ENCODE measurements around the gene CELF4.

CELF4 gene

DNA sequence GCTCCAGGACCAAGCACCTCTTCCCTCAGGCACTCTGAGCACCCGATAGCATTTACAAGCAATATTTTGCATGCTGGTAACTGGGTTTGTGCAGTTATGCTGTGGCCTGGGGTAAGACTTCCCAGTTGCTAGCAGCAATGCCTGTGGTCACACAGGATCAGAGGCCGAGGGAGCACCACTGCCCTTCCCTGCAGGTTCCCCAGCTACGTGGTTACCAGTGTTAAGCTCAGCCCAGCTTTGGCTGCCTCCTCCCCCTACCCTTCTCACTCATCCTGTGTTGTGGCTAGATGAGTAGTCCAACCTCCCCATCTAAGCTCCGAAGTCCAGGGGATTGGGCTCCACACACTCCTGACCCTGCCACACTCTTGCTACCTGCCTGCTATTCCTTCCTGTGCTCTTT lies 141.1 kb downstream of the CELF4 start:
- no peak overlapping the region for H3K4me3 ChIP-seq (ENCODE audit: low read length)
- H3K4me2 ChIP-seq (ENCODE audit: low read length), result no peak overlapping the region
- no peaks in the 10 kb centered on the region for H3F3A ChIP-seq (ENCODE audit: control insufficient read depth, insufficient read depth)
- no peaks in the 10 kb centered on the region for H3K79me2 ChIP-seq (ENCODE audit: control insufficient read depth, low read length)
- H3K9me3 ChIP-seq (ENCODE audit: control insufficient read depth, insufficient read depth, low read length), result no peaks in the 10 kb centered on the region
- no peak overlapping the region for H3K27ac ChIP-seq (ENCODE audit: low read depth, low read length)
- H3K4me1 ChIP-seq (ENCODE audit: control insufficient read depth, low read length), result peaks cover 3% of the 10 kb centered on the region; the same call in 1 of the 2 replicates
- no peaks in the 10 kb centered on the region for H3K27me3 ChIP-seq (ENCODE audit: control insufficient read depth, low read length)
- H3K36me3 ChIP-seq (ENCODE audit: control insufficient read depth, low read length), result no peaks in the 10 kb centered on the region
- H4K20me1 ChIP-seq (ENCODE audit: control insufficient read depth, insufficient read depth, low read depth, low read length), result no peaks in the 10 kb centered on the region
- no peak for TF ChIP-seq EZH2phosphoT487 (IDR thresholded peaks at IDR 0.05; ENCODE audit: borderline replicate concordance, low read length)
- TF ChIP-seq, protein P1, sequence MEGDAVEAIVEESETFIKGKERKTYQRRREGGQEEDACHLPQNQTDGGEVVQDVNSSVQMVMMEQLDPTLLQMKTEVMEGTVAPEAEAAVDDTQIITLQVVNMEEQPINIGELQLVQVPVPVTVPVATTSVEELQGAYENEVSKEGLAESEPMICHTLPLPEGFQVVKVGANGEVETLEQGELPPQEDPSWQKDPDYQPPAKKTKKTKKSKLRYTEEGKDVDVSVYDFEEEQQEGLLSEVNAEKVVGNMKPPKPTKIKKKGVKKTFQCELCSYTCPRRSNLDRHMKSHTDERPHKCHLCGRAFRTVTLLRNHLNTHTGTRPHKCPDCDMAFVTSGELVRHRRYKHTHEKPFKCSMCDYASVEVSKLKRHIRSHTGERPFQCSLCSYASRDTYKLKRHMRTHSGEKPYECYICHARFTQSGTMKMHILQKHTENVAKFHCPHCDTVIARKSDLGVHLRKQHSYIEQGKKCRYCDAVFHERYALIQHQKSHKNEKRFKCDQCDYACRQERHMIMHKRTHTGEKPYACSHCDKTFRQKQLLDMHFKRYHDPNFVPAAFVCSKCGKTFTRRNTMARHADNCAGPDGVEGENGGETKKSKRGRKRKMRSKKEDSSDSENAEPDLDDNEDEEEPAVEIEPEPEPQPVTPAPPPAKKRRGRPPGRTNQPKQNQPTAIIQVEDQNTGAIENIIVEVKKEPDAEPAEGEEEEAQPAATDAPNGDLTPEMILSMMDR (IDR thresholded peaks at IDR 0.05; ENCODE audit: low read depth, low read length, poor library complexity, severe bottlenecking), result no peak
- no peaks in the 10 kb centered on the region for H3K9me2 ChIP-seq (replicated peaks; ENCODE audit: control insufficient read depth, low read length)

DNA sequence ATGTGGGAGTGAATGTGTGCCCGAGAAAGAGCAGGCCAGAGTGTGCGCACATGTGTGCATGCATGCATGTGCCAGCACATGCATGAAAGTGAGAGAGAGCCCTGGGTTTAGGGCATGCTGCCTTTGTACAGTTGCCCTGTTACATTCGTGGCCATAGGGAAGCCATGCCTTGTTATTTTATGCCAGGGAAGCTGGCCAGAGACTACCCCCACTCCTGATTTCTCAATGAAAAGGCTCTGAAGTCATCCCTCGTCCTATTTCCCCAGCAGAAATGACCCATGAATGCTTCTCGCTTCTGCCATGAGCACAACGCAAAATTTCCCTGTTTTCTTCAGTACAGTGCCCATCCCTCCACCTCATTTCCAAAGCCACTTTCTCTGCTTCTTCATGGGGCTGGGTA lies 143.0 kb downstream of the CELF4 start:
- H3K79me2 ChIP-seq (ENCODE audit: control insufficient read depth, low read length), result no peaks in the 10 kb centered on the region
- H3K9me3 ChIP-seq (ENCODE audit: control insufficient read depth, insufficient read depth, low read length), result no peaks in the 10 kb centered on the region
- H3K4me1 ChIP-seq (ENCODE audit: control insufficient read depth, low read length), result no peaks in the 10 kb centered on the region
- no peaks in the 10 kb centered on the region for H3K36me3 ChIP-seq (ENCODE audit: control insufficient read depth, low read length)
- H3K9me2 ChIP-seq (replicated peaks; ENCODE audit: control insufficient read depth, low read length), result no peaks in the 10 kb centered on the region
- TF ChIP-seq, protein P1 (IDR thresholded peaks at IDR 0.05; ENCODE audit: low read depth, low read length, poor library complexity, severe bottlenecking), result no peak
- no peak for TF ChIP-seq EZH2phosphoT487 (IDR thresholded peaks at IDR 0.05; ENCODE audit: borderline replicate concordance, low read length)
- H3K27ac ChIP-seq (ENCODE audit: low read depth, low read length), result no peak overlapping the region
- no peaks in the 10 kb centered on the region for H3K27me3 ChIP-seq (ENCODE audit: control insufficient read depth, low read length)
- no peaks in the 10 kb centered on the region for H4K20me1 ChIP-seq (ENCODE audit: control insufficient read depth, insufficient read depth, low read depth, low read length)
- no peaks in the 10 kb centered on the region for H3F3A ChIP-seq (ENCODE audit: control insufficient read depth, insufficient read depth)
- no peak overlapping the region for H3K4me2 ChIP-seq (ENCODE audit: low read length)
- no peak overlapping the region for H3K4me3 ChIP-seq (ENCODE audit: low read length)

DNA sequence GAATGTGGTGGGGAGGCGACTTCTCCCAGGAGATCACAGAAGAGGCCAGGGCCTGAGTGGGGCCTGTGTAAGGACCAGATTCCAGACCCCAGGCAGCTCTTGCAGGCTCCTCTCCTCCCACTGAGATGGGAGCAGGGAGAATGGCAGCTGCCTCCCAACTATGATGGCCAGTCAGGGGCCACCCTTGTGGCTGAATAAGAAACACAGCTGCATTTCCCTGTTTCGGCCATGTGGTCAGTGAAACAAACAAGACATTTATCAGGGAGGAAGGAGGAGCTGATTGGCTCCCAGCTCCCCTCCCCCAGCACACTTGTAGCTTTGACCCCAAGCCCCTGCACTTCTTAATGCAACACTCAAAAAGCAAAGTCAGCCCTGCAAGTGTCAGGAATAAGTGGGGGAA lies 143.5 kb downstream of the CELF4 start:
- H3K9me2 ChIP-seq (replicated peaks; ENCODE audit: control insufficient read depth, low read length), result no peaks in the 10 kb centered on the region
- no peaks in the 10 kb centered on the region for H3K9me3 ChIP-seq (ENCODE audit: control insufficient read depth, insufficient read depth, low read length)
- no peaks in the 10 kb centered on the region for H3F3A ChIP-seq (ENCODE audit: control insufficient read depth, insufficient read depth)
- no peaks in the 10 kb centered on the region for H3K36me3 ChIP-seq (ENCODE audit: control insufficient read depth, low read length)
- H3K27ac ChIP-seq (ENCODE audit: low read depth, low read length), result no peak overlapping the region
- no peak overlapping the region for H3K4me3 ChIP-seq (ENCODE audit: low read length)
- H4K20me1 ChIP-seq (ENCODE audit: control insufficient read depth, insufficient read depth, low read depth, low read length), result no peaks in the 10 kb centered on the region
- TF ChIP-seq EZH2phosphoT487 (IDR thresholded peaks at IDR 0.05; ENCODE audit: borderline replicate concordance, low read length), result no peak
- TF ChIP-seq, protein P1 (IDR thresholded peaks at IDR 0.05; ENCODE audit: low read depth, low read length, poor library complexity, severe bottlenecking), result no peak
- H3K27me3 ChIP-seq (ENCODE audit: control insufficient read depth, low read length), result no peaks in the 10 kb centered on the region
- no peaks in the 10 kb centered on the region for H3K4me1 ChIP-seq (ENCODE audit: control insufficient read depth, low read length)
- no peak overlapping the region for H3K4me2 ChIP-seq (ENCODE audit: low read length)
- H3K79me2 ChIP-seq (ENCODE audit: control insufficient read depth, low read length), result no peaks in the 10 kb centered on the region
